SK-N-SH (cell line): ENCODE results near the gene ATXN2.

Source experiments
- CTCF ChIP-seq: fragments of 200-600 bp; sonication (generic); IDR thresholded peaks from 2 replicates; pipeline ENCODE4 v1.6.1; 2017; ENCODE audit warnings: antibody characterized with exemption, mild to moderate bottlenecking, moderate library complexity
- GABPA ChIP-seq: IDR thresholded peaks from 2 replicates; pipeline ENCODE4 v1.4.0; 2012; ENCODE audit warnings: low read depth, mild to moderate bottlenecking
- TAF1 ChIP-seq: IDR thresholded peaks from 2 replicates; pipeline ENCODE4 v1.6.1; 2012; ENCODE audit warnings: low read depth, mild to moderate bottlenecking, low read length, moderate library complexity, borderline replicate concordance
- TF ChIP-seq, protein P1 (sequence below): IDR thresholded peaks from 2 replicates; pipeline ENCODE4; 2012

DNA sequence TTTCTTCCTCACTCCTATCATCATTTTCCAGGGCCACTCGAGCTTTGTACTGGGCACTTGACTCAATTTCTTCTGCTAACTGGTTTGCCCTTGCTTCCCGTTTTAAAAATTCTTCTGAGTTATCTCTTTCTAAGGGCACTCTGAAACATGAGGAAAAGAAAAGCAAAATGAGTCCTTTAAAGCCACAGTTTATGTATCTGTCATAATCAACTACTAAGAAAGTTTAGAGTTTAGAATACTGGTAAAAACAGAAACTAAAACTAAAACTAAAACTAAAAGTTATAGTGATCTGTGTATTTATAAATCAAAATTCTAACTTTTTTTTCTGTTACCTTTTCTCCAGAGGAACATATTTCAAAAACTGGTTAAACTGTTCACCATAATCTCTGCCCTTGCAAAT lies 79.2 kb downstream of the ATXN2 start:
- TF ChIP-seq GABPA (no peak), TAF1 (no peak), CTCF (no peak)
- TF ChIP-seq, protein P1, sequence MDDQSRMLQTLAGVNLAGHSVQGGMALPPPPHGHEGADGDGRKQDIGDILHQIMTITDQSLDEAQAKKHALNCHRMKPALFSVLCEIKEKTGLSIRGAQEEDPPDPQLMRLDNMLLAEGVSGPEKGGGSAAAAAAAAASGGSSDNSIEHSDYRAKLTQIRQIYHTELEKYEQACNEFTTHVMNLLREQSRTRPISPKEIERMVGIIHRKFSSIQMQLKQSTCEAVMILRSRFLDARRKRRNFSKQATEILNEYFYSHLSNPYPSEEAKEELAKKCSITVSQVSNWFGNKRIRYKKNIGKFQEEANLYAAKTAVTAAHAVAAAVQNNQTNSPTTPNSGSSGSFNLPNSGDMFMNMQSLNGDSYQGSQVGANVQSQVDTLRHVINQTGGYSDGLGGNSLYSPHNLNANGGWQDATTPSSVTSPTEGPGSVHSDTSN = no peak
